Stimulated activated CD4-positive, alpha-beta T cell treated with anti-CD3 and anti-CD28 coated beads, Interleukin-15, amount 100 ng/mL, for 48 hours (primary cell): Measurements from ENCODE around the gene MAGEB18.

ENCODE experiments used
- DNase-seq, 2 donors: peaks; one replicate each; pipeline ENCODE4 v3.0.0-alpha.2; 2020; ENCODE audit warnings: low read depth in 2 of 2

MAGEB18 gene

DNA sequence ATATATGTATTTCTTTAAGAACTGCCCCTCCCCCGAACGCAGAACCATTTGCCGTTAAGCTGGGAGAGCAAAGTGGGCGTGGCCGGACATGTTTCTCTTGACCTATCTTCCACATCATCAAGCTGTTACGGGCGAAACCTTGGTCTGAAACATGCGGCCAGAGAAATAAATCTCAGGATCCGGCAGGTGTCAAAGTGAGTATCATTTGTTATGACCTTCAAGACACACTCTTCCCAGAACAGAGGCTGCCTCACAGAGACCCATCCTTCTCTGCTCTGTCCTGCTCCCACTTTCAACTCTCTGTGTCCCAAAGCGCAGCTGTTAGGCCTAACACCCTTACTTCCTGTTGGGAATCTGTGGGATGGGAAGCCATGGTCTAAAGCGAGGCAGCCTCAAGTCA, at the start of gene MAGEB18:
Gene MAGEB18, plus strand, starts transcription at position 70 of the 400 bp plus-strand sequence. CDS start 643 bp downstream, outside the sequence.
- DNase-seq, result no peak

DNA sequence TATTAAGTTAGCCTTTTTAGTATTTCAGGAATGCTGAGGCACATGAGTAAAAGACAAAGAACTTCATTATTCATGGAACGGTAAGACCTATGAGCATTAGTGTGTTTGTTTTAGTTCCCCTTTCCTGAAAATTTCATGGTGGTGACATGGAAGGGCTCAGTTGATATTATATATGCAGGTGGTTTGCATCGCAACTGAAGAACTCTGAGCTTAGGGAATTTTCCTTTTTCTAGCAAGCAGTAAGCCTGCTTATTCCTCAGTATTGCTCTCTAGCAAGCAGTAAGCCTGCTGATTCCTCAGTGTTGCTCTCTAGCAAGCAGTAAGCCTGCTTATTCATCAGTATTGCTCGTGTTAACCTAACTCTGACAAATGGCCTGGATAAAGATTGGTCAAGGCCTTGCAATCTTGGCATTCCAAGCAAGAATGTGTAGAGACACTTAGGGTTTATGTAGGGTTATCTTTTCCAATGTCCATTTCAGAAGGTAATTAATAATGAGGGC, 37.7 kb upstream of the MAGEB18 start:
- DNase-seq, result no peak

DNA sequence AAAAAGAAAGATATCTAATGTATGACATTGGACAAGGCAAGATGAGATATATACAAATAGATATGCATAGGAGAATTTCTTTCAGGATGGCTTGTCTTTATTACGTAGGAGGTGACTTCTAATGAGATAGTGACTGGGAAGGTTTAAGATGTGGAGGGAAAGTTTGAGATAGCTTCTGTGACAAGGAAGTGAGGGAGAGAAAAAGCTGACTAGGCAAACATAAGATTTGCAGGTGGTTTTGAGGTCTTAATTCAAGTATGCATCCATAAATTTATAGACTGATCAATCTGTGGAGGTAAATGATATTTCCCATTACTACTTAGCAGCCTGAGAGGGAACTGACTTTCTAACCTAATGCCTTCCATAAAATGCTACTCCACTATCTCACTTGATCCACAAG, 29.0 kb upstream of the MAGEB18 start:
- no peak for DNase-seq

DNA sequence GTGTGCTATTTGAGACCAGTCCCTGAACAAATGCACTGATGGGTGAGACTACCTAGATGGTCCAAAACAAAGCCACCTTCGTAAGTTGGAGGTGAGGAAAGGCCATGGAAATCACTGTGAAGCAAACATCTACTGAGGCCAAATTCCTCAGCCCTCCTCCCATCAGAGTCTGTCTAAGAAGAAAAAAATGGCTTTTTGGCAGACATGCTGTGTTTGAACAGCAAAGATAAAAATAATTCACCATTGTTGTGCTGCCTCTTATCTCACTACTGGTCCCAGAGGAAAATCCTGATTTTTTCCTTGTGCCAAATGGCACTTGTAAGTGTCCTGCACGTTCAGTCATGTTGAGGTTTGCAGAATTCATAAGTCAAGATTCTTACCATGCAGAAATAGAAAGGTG, 7.9 kb downstream of the MAGEB18 start:
- DNase-seq, result no peak

DNA sequence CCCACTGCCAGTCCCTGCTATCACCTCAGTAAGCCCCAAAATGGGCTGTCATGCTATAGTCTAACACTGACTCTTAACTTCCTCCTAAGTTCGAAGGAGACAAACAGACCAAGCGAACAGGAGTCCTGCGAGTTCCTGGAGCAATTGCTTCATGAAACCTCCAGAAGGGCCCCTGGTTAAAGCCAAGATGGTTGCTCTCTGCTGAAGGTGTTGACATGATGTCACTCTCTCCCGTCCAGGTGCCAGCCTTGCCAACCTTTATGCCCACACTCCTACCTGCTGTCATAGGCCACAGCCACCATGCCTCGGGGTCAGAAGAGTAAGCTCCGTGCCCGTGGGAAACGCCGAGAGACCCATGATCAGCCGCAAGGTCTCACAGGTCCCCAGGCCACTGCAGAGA, 22.2 kb downstream of the MAGEB18 start, which contains the start of gene MAGEB6B:
Gene MAGEB6B, plus strand, starts transcription at position 301 of the 400 bp plus-strand sequence. Its CDS starts 0 bp downstream, at position 301.
- no peak for DNase-seq
